Umbilical cord (tissue), 2 donors: ENCODE measurements around the gene PEX26. TPM values are rescaled to one million over a fixed set of nuclear protein-coding genes. Genes with fewer than 3 reads are reported as not detected.
"Not testable (repeated sequence)": the region's sequence is repeated elsewhere in the genome, so short reads cannot be mapped to it uniquely, and the experiment has no call there.

Experiments used
- DNase-seq: peaks from one replicate; pipeline ENCODE4 v3.0.0-alpha.2; 2015; ENCODE audit warnings: low spot score
- total RNA-seq: library from RNA; depleted of rRNA; stranded (reverse); fragments of >200 nt; gene quantifications from one replicate; pipeline ENCODE4 v1.2.3, GENCODE V29; 2014; ENCODE audit warnings: low replicate concordance; ENCODE audit not compliant: insufficient read depth

The PEX26 gene
- total RNA-seq, 1 donor from 2014 or later: 7.7 TPM

DNA sequence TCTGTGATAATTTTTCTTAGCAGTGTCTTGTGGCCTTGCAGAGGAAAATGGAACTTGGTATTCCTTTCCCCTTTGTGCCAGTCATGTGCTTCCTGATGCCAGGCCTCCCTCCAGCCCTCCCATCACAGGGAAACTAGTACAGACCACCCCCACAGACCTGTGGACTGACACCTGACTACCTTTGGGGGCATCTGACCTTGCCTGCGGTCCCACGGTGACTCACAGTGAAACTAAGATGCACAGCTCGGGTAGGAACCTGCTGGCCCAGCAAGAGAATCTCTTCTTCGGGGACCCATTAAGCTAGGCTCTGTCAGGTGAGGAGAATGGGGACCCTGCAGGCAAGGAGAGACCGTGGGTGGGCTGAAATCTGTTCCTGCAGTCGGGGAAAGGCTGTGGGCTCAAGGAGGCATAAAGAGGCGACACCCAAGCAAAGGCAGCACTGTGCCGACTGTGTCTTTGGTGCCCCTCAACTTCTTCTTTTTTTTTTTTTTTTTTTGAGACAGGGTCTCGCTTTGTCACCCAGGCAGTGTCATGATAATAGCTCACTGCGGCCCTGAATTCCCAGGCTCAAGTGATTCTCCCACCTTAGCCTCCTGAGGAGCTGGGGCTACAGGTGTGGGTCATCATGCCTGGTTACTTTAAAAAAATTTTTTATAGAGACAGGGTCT lies 20.8 kb upstream of the PEX26 start:
- DNase-seq: no peak

DNA sequence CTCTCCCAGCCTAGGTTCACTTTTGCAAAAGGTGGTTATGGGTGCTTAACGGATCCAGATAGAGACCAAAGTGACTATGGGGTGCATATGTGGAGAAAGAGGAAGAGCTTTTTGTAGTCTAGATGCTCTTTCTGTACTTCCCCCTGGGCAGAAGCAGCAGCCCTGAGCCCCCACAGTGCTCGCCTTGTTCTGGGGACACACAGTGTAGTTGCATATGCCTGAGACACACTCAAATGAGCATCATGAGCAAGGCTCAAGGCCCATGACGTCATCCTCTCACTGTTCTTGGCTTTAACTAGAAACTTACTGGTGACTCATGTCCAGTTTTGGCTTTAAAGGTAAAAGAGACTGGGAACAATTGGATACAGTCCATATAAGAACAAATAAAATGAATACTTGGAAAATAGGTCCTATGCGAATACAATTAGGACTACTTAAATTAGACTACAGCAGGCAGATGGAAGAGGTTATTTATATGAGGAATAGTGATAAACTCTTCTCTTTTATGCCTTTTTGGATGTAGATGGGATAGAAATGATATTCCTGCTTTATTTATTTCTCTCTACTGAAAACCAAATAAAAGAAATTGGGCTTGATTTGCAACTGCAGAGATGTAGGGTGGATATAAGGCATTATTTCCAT lies 20.1 kb upstream of the PEX26 start:
- DNase-seq: peak; percentile 80

DNA sequence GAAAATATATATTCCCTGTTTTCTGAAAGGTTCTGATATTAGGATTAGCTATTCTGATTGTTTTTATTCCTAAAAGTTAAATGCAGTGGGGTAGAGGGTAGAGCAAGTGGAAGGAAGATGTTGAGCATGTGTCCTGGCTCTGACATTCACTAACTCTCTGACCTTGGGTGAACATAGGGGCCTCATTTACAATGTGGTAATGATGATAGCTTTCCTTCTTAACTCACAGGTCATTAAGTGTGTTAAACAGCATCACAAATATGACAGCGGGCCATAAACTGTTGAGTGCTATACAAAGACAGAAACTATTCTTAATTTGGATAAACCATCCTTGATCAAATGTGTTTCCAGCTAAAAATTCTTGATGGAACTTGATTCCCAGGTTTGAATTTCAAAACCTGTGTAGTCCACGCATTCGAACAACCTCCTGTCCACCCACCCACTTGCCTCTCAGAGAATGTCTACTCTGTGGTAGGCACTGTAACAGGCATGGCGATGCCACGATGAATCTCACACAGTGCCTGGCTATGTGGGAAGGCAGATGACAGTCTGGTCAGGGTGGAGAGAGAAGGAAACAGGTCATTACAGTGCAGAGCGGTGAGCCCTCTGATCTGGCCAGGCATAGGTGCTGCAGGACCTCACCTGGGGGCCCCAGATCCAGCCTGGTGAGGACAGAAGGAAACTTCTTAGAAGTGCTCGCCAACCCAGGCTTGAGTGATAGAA lies 19.3 kb upstream of the PEX26 start:
- no peak for DNase-seq

DNA sequence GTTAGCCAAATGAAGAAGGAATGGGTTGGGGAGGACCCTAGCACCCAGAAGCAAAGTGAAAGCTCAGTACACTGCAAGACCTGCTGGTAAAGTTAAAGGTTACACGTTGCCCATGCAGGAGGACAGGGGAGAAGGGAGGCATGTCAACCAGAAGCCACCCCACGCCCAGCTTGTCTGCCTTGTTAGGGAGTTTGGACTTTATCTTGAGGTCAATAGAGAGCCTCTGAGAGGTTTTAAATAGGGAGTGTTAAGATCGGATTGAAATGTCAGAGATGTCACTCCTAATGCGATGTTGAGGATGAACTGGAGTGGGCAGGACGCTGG lies 18.7 kb upstream of the PEX26 start:
- no peak for DNase-seq

DNA sequence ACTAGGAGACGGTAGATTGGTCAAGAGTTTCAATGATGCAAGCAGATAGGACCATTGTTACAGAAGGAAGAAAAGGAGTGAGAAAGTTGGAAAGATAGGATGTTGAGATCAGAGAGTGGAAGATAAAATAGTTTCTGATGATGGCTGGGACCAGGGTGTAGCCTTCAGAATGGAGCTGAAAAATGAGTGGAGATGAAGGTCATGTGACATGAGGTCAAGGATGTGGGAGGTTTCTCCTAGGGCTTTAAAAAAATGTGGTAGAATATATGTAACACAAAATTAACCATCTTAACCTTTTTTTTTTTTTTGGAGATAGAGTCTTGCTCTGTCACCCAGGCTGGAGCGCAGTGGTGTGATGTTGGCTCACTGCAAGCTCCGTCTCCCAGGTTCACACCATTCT lies 18.3 kb upstream of the PEX26 start:
- no peak for DNase-seq

DNA sequence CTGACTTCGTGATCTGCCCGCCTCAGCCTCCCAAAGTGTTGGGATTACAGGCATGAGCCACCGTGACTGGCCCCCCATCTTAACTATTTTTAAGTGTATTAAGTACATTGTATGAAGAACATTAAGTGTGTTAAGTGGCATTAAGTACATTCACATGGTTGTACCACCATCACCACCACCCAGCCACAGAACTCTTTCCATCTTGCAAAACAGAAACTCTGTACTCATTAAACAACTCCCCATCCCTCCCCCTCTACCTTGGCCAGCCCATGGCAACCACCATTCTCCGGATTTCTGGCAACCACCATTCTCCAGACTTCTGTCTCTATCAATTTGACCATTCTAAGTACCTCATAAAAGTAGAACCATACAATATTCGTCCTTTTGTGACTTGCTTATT lies 17.8 kb upstream of the PEX26 start:
- no peak for DNase-seq

DNA sequence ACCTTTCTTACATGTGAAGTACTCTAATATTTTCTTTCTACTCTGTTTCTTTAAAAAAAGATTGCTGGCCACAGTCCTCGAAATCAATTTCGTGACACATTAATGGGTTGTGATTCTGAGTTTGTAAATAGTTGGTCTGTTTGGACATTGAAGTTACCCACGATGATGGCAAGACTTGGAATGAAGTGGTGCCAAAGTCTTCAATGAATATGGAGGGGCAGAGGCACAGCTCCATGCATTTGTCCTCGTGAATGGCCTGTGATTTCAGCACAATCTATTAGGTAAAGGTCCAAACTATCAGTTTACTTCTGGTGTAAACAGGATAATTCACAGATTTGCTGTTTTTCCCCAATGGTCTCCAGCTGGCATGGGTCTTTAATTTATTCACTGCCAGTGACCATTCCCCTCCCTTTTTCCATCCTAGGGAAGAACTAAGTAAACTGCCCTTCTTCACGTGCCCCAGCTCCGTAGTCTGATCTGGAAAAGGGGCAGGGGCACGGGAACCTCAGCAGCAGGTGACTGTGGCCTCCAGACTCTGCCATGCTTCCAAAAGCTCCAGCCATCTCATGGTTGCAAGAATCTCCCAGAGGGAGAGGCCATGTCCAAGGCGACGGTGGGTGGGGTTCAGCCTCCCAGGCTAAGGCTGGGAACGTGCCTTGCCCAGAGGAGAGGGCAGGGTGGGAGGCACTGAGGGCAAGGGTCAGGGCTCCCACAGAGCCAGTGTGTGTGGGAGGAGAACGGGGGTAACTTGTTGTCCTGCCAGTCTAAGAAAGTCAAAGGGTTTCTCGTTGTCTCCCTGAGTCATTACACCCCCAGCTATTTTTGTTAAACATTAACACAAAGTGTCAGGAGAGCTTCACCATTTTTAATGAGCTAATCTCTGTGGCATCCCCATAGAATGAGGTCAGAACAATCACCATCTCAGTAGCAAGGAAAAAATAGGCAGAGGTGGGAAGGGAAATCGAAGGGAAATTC lies 16.9 kb upstream of the PEX26 start:
- DNase-seq: no peak

DNA sequence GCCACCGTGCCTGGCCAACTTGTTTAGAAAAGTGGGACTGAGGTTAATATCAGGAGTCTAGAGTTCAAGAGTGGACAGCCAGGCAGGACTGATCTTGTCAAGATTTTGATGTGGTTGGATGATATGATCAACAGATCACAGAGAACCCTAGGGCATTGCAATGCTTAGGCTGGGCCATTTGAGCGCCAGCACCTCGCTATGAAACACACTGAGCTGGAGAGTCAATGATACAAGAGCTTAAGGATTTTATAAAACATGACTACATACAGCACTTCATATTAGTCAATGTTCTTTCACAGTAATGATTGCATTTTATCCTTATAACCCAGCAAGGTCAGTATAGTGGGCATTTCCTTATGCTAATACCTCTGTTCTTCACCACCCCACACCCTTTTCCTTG lies 15.4 kb upstream of the PEX26 start:
- DNase-seq: no peak

DNA sequence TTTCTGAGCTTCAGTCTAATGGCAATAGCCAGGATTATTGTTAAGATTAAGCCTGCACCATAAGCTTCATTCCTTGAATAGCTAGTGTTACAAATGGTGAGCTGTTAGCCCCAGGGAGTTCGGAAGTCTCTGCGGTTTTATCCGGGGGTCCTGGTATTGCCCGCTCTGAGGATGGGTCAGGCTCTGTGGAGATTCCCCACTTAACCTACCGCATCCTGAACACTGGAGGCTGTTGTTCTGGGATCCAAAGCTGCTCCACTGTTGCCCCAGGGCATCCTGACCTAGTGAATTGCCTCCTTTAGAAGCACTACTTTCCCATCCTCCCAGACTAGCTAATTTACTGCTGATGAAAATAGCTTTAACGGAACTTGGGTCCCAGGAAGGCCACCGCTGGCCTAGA lies 14.5 kb upstream of the PEX26 start:
- DNase-seq: no peak

DNA sequence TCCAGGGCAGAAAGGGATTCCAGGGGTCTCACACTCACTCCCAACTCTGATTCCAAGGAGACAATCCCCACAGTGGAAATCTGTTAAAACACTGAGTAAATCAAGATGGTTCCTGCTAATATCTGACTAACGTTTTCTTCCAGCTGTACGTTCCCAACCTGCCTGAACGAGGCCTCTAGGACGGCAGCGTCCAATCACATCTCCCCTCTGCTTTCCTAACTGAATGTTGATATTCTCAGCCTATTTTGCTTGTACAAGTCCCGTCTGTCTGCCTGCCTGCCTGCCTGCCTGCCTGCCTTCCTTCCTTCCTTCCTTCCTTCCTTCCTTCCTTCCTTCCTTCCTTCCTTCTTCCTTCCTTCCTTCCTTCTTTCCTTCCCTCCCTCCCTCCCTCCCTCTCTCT lies 14.1 kb upstream of the PEX26 start:
- DNase-seq: not testable (repeated sequence)

DNA sequence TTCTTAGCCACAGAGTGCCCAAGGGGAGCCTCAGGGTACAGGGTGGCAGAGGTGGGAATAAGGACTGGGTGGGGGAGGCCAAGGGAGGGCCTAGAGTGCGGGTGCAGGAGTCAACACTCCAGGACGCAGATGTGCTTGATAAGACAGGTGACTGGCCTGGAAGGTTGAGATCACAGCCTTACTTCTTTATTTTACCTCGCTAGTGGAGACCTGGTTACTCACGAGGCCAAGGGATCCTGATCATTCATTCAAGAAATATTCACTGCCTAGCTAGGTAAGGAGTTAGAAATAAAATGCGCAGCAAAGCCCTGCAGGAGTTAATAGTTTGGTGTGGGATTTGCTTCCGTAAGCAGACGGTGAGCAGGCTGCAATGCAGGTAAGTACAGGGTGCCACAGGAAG lies 13.2 kb upstream of the PEX26 start:
- no peak for DNase-seq

DNA sequence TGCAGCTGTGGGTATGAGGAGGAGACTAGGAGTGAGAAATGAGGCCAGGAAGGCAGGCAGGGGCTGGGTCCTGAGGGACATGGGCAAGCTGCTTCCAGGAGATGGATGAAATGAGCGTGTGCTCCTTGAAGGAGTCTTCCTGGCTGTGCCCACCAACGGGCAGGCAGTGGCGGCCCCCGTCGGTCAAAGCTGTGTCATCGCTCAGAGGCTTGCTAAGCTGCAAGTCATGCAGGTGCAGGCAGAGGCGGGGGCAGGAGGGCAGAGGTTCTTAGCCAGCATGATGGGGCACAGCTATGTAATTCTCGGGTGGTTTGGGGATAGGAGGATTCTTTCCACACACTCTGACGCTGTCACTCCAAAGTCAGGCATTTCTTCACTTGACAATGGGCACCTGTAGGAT lies 12.5 kb upstream of the PEX26 start:
- no peak for DNase-seq

DNA sequence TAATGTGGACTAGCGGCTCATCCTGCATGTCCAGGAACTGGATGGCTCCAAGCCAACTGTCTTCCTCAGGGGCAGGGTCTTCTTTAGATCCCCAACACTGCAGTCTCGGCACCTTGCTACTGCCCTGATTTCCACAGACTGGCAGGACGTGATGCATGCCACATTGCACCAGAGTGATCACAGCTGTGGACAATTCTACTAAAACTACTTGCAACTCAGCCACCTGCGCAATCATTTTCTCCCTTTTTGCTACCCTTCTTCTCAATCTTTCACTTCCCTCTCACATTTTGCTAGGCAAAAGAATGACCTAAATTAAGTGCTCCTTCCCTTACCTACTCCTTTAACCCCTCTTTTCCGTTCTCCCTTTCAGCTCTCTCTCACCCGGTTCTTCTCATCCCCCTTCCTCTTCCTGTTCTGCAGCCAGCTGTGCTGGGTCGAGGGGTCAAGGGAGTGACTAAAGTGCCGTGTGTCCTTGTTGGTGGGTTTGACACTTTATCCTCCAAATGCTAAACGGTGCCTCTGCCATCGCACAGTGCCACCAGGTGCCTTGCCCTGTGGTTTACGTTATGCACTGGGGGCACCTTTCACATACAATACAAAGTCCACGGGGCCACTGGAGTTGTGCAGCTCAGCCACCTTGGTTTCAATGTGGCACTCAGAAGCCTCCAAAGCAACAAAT lies 11.5 kb upstream of the PEX26 start:
- no peak for DNase-seq

DNA sequence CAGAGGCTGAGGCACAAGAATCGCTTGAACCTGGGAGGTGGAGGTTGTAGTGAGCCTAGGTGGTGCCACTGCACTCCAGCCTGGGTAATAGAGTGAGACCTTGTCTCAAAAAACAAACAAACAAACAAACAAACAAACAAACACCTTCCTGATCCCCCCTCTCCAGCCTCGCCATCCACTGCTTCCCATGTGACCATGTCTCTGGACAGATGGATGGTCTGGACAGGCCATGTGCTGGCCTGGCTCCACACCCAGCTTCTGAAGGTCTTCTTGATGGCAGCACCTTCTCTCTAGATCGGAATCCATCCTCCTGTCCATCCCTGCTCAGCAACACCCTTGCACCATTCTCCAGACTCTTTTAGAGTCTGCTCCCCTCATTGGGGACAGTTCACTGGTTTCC lies 10.7 kb upstream of the PEX26 start:
- no peak for DNase-seq

DNA sequence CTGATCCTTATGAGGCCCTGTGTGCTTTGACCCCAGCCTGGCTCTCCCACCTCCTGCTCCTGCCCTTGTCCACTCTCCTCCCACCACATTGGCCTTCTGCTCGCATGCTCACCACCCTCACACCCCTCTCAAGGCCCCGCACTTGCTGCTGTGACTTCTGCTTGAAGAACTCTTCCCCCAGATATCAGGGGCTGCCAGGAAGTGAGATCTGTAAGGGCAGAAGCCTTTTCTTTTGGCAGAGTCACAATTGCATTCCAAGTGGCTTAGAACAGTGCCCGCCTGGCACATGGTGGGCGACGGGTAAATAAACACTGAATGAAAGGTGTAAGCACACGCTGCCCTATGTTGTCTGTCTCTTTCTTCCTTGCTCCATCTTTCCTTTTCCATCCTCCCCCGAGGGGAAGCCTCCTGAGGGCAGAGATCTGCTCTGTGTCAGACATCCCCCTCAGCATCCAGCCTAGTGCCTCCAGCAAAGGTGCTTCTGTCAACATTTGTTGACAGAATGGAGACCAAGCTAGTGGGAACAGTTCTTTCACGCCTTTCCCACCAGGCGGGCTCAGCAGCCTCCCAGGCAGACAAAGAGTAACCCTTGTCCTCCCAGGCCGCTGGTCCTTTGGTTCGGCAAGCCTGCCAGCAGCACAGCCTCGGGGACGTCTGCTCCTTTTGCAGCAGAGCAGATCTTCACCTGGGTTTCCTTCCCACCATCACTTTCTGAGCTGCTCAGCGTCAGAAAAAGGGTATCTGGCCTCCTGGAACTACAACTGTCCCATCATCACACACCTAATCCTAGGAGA lies 10.0 kb upstream of the PEX26 start:
- DNase-seq: no peak

DNA sequence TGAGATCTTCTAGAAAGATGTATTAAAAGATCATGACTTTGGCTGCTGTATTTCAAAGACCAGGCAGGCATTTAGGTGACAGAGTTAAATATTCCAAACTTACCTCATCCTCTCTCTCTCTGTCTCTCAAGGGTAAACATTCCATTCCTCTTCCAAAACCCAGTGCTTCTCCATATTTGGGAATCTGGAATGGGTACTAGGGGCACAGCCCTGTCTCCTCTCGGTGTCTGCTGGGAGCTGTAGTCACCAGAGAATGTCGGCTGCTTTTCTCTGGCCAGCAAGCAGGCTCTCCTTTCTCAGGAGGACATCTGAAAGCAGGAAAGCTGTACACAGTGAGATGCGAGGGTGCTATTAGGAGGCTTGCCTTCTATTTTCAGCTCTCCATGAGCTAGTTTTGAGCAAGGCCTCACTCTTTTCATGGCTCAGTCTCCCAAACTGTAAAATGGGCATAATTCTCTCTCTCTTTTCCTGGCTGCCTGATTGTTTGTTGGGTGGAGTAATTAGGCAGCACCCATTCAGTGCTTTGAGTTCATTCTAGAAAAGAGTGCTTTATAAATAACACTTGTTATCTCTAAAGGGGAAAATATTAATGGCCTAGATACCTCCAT lies 9.3 kb upstream of the PEX26 start:
- DNase-seq: peak; percentile 78

DNA sequence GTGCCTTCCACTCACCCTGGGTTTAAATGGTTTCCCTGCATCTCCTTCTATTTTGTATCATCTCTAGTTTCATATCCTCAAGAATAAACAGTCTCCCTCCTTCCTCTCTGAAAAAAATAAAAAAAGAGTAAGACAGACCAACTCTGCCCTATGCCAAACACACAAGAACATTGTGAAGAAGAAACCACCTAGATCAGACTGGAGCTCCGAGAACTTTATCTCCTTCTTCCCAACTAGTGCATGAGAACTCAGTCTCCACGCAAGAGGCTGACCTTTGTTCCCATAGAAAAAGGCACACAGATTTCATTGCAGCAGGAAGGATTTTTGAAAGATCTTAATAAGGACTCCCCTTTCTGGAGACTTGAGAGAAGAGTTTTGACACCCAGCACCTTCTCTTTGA lies 8.7 kb upstream of the PEX26 start:
- DNase-seq: no peak

DNA sequence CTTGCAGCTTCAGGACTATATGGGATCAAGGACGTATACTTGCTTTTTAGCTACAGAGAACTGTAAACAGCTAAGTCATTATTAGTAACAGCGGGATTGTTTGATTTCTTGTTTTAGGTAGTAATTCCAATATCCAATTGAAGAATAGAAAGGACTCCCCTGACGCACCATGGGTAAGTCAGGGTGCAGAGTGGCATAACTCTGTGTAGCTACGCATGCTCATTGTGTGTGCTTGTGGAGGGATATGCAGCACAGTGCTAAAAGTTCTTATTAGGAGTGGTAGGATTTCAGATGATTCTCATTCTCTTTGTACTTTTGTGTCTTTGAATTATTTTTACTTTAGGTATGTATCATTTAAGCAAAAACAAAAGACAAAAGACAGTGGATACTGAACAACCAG lies 7.7 kb upstream of the PEX26 start:
- DNase-seq: no peak

DNA sequence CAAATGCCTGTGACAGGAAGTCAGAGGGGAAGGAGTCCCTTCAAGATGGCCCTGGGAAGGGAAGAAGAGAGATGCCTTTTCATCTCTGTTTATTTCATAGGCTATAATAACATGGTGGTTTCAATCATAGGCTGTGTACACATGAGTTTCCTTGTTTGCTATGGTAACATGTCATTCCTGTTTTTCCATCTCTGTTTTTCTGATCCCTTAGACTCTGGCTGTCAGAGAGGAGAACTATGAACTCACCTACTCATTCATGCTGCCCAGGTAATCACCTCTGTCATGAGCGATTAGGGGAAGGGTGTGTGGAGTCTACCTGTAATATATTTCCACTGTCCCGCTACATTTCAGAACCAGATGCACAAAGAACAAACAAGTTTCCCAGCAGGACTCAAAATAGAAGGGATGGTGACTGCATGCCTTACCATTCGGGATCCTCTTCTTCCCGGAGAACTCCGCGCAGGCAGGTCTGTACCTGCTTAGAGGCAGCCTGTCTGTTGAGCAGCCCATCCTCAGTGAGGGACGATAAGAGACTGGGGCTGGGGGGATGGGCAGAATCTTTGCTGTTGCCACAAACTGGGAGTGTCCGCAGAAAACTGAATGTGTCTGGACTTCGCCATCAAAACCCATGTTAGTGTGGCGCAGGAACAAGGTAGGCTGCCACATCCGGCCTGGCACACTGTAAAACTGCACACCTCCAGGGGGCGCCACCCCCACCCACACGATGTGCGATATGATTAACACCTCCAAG lies 7.1 kb upstream of the PEX26 start:
- DNase-seq: peak; percentile 50
